ENCODE measurements around the gene TGOLN2. TPM values are rescaled to one million over a fixed set of nuclear protein-coding genes. Genes with fewer than 3 reads are reported as not detected.

TGOLN2 gene
- total RNA-seq, 1 donor from 2014 or later, result 119 TPM

DNA sequence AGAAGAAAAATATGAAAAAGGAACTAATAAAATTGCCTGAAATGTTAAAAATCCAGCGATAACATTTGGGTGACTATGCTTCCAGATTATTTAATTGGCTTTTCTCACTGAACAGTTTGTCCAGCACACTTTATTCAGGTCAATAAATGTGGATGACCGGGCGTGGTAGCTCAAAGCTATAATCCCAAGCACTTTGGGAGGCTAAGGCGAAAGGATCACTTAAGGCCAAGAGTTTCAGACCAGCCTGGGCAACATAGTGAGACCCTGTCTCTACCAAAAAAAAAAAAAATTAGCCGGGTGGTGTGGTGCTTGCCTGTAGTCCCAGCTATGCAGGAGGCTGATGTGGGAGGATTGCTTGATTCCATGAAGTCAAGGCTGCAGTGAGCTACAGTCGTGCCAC lies 55.4 kb downstream of the TGOLN2 start:
- intact Hi-C loops (cut with micrococcal nuclease), result no loop called here
- ChIA-PET CTCF (no interaction called here), POLR2A (no interaction called here)
- TF ChIP-seq, protein P1, sequence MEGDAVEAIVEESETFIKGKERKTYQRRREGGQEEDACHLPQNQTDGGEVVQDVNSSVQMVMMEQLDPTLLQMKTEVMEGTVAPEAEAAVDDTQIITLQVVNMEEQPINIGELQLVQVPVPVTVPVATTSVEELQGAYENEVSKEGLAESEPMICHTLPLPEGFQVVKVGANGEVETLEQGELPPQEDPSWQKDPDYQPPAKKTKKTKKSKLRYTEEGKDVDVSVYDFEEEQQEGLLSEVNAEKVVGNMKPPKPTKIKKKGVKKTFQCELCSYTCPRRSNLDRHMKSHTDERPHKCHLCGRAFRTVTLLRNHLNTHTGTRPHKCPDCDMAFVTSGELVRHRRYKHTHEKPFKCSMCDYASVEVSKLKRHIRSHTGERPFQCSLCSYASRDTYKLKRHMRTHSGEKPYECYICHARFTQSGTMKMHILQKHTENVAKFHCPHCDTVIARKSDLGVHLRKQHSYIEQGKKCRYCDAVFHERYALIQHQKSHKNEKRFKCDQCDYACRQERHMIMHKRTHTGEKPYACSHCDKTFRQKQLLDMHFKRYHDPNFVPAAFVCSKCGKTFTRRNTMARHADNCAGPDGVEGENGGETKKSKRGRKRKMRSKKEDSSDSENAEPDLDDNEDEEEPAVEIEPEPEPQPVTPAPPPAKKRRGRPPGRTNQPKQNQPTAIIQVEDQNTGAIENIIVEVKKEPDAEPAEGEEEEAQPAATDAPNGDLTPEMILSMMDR (IDR thresholded peaks at IDR 0.05), result no peak
- DNase-seq (no peak), ATAC-seq (ENCODE audit: low read depth) (no peak)
- Mint-ChIP-seq H3K9me3 (no peaks in the 10 kb centered on the region), H3K36me3 (ENCODE audit: low read depth) (no peaks in the 10 kb centered on the region), H3K4me3 (no peak overlapping the region), H3K4me1 (no peaks in the 10 kb centered on the region), H3K27me3 (peaks cover 27% of the 10 kb centered on the region), H3K27ac (no peak overlapping the region)

DNA sequence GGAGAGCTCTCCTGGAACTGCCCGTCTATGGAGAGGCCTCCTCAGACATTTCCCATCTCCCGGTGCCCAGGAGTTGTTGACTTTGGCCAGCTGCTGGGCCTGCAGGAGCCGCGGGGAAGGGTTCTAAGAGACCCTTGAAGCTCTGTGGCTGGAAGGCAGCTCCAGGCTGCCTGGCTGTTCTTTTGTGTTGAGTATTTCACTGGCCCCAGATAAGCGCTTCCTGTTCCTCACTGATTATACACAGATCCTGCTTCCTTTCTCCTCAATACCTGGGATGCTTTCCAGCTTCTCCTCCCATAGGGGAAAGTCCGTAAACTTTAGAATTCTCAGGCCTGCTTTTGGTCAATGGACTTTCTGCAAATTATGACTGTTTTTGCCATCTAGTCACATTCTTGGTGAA lies 57.8 kb downstream of the TGOLN2 start:
- intact Hi-C loops (cut with micrococcal nuclease), result no loop called here
- no peak overlapping the region for H3K4me3 Mint-ChIP-seq
- no peaks in the 10 kb centered on the region for H3K4me1 Mint-ChIP-seq
- no peak overlapping the region for H3K27ac Mint-ChIP-seq
- no peak for DNase-seq
- H3K27me3 Mint-ChIP-seq, result peaks cover 28% of the 10 kb centered on the region
- ChIA-PET CTCF (interaction anchor here (0.7 to 1.7 kb wide), 2 partner anchors 15 to 30 kb away, joined by 3 read pairs; no protein-coding TSS in a partner anchor), POLR2A (no interaction called here)
- H3K9me3 Mint-ChIP-seq, result no peaks in the 10 kb centered on the region
- TF ChIP-seq, protein P1 (IDR thresholded peaks at IDR 0.05), result no peak
- no peaks in the 10 kb centered on the region for H3K36me3 Mint-ChIP-seq (ENCODE audit: low read depth)
- ATAC-seq (ENCODE audit: low read depth), result no peak

Other genes starting within 250 kb of the TGOLN2 start
- 0.07 TPM in 2 replicates for gene TCF7L1, start 194.6 kb downstream of the TGOLN2 start, total RNA-seq
- 16.9 and 17.1 TPM in 2 replicates for gene RETSAT, start 26.5 kb upstream of the TGOLN2 start, total RNA-seq
- 19.2 and 25.4 TPM in 2 replicates for gene ELMOD3, start 26.8 kb upstream of the TGOLN2 start, total RNA-seq
- 208 and 213 TPM in 2 replicates for gene CAPG, start 82.4 kb upstream of the TGOLN2 start, total RNA-seq
- gene SH2D6, start 90.7 kb upstream of the TGOLN2 start, total RNA-seq, result 0.83 and 1.6 TPM in 2 replicates
- 228 and 265 TPM in 2 replicates for gene MAT2A, start 211.2 kb upstream of the TGOLN2 start, total RNA-seq
- gene GGCX, start 233.5 kb upstream of the TGOLN2 start, total RNA-seq, result 30.0 and 30.7 TPM in 2 replicates
- 128 and 145 TPM in 2 replicates for gene VAMP8, start 249.6 kb upstream of the TGOLN2 start, total RNA-seq